Measurements from ENCODE around the gene PLXNA1.

Gene PLXNA1

GRCh38 chr3:127027061-127027735 lies 44.3 kb downstream of the PLXNA1 start:
- TF ChIP-seq CTCF (IDR thresholded peaks at IDR 0.05): no peak
- Histone ChIP-seq H3K9ac (no peak overlapping the region), H3K4me3 (ENCODE audit: low read depth, low read length) (no peak overlapping the region), H3K27ac (no peak overlapping the region), H3K9me3 (ENCODE audit: control insufficient read depth, low read length) (no peaks in the 10 kb centered on the region), H3K27me3 (ENCODE audit: control insufficient read depth, insufficient read depth, low read length) (no peaks in the 10 kb centered on the region), H2AFZ (no peak overlapping the region), H3K79me2 (no peaks in the 10 kb centered on the region), H3K4me2 (ENCODE audit: low read length) (no peak overlapping the region), H3K36me3 (ENCODE audit: control insufficient read depth, insufficient read depth, low read length) (no peaks in the 10 kb centered on the region), H3K4me1 (no peaks in the 10 kb centered on the region)

- Histone ChIP-seq H2AFZ (no peak overlapping the region), H3K4me1 (no peaks in the 10 kb centered on the region), H3K4me3 (ENCODE audit: low read depth, low read length) (no peak overlapping the region), H3K79me2 (no peaks in the 10 kb centered on the region), H3K27me3 (ENCODE audit: control insufficient read depth, insufficient read depth, low read length) (no peaks in the 10 kb centered on the region), H3K27ac (no peak overlapping the region), H3K4me2 (ENCODE audit: low read length) (no peak overlapping the region), H3K9me3 (ENCODE audit: control insufficient read depth, low read length) (no peaks in the 10 kb centered on the region), H3K9ac (no peak overlapping the region), H3K36me3 (ENCODE audit: control insufficient read depth, insufficient read depth, low read length) (no peaks in the 10 kb centered on the region)
- no peak for TF ChIP-seq CTCF (IDR thresholded peaks at IDR 0.05)
These were observed 45.1 kb downstream of the PLXNA1 start for GRCh38 chr3:127027811-127028548.

GRCh38 chr3:127028781-127029657 lies 46.1 kb downstream of the PLXNA1 start:
- no peak overlapping the region for H3K4me2 ChIP-seq (ENCODE audit: low read length)
- no peak for TF ChIP-seq CTCF (IDR thresholded peaks at IDR 0.05)
- H3K27ac ChIP-seq: no peak overlapping the region
- H3K79me2 ChIP-seq: no peaks in the 10 kb centered on the region
- no peak overlapping the region for H3K4me3 ChIP-seq (ENCODE audit: low read depth, low read length)
- H3K4me1 ChIP-seq: no peaks in the 10 kb centered on the region
- H3K27me3 ChIP-seq (ENCODE audit: control insufficient read depth, insufficient read depth, low read length): no peaks in the 10 kb centered on the region
- no peaks in the 10 kb centered on the region for H3K9me3 ChIP-seq (ENCODE audit: control insufficient read depth, low read length)
- H3K9ac ChIP-seq: no peak overlapping the region
- H2AFZ ChIP-seq: no peak overlapping the region
- H3K36me3 ChIP-seq (ENCODE audit: control insufficient read depth, insufficient read depth, low read length): no peaks in the 10 kb centered on the region

GRCh38 chr3:127029658-127030507 lies 47.0 kb downstream of the PLXNA1 start:
- H3K9ac ChIP-seq: no peak overlapping the region
- H3K9me3 ChIP-seq (ENCODE audit: control insufficient read depth, low read length): no peaks in the 10 kb centered on the region
- no peak overlapping the region for H3K27ac ChIP-seq
- H3K4me2 ChIP-seq (ENCODE audit: low read length): no peak overlapping the region
- peaks cover 2% of the 10 kb centered on the region for H3K4me1 ChIP-seq
- no peak overlapping the region for H3K4me3 ChIP-seq (ENCODE audit: low read depth, low read length)
- H2AFZ ChIP-seq: no peak overlapping the region
- no peaks in the 10 kb centered on the region for H3K36me3 ChIP-seq (ENCODE audit: control insufficient read depth, insufficient read depth, low read length)
- H3K27me3 ChIP-seq (ENCODE audit: control insufficient read depth, insufficient read depth, low read length): no peaks in the 10 kb centered on the region
- no peak for TF ChIP-seq CTCF (IDR thresholded peaks at IDR 0.05)
- H3K79me2 ChIP-seq: no peaks in the 10 kb centered on the region
